ENCODE data around the gene HOXA11. TPM values are rescaled to one million over a fixed set of nuclear protein-coding genes. Genes with fewer than 3 reads are reported as not detected.
A peak's percentile ranks its signal among the peaks of the same experiment; 100 is the strongest.

Gene HOXA11
- total RNA-seq, 4 donors from 2014 or later: 5.1 to 7.9 (median 6.4) TPM

GRCh38 chr7:27171637-27172314 is 13.3 kb downstream of the HOXA11 start:
- in situ Hi-C loops (cut with MboI; ENCODE audit: low sequenced_read_pairs in 4 of 4): loop anchor here in 2 of 4 donors (10.0 to 25.0 kb wide), 2 partner anchors 959 to 1317 kb away; partner anchors contain the start of genes CBX3 (in 1 of the 2) and HNRNPA2B1 (in 1 of the 2)
- intact Hi-C loops (cut with DNase I; ENCODE audit: low total_unique reads): loop anchor here (10.0 kb wide), 1 partner anchor 1497 kb away; no protein-coding TSS in a partner anchor
- DNase-seq: peak; percentile 23 to 46
- Histone ChIP-seq H3K4me3 (peak overlapping the region; percentile 62 to 88 (median 77)), H3K9me3 (no peaks in the 10 kb centered on the region), H3K27me3 (no peaks in the 10 kb centered on the region), H3K36me3 (no peaks in the 10 kb centered on the region), H3K4me1 (peaks cover 9 to 55% of the 10 kb centered on the region in 2 donors), H3K27ac (peak overlapping the region; percentile 90 to 99 (median 95))
- TF ChIP-seq POLR2A (IDR thresholded peaks at IDR 0.05) (peak; percentile 32 to 58), CTCF (IDR thresholded peaks at IDR 0.05 in 4 of 5, conservative IDR thresholded peaks at IDR 0.05 in 1 of 5) (no peak)
- no peak for ATAC-seq

DNA sequence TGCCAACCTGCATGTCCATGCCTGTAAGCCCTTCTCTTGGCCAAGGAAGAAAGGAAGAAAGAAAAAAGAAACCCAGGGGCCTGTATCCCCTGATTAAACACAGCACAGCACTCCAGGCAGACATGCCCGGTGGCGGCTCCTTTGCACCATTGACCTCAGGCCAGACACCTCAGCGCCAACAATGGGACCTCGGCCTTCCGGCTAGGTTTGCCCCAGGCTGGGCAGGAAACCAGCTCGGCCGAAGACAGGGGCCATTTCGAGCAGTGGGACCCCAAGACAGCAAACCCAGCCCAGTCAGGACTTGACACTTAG is 13.8 kb downstream of the HOXA11 start:
- ATAC-seq (no peak), DNase-seq (peak in 1 of 2 donors; percentile 62)
- in situ Hi-C loops (cut with MboI; ENCODE audit: low sequenced_read_pairs in 4 of 4) (loop anchor here in 2 of 4 donors (10.0 to 25.0 kb wide), 2 partner anchors 959 to 1316 kb away; partner anchors contain the start of genes CBX3 (in 1 of the 2) and HNRNPA2B1 (in 1 of the 2)), intact Hi-C loops (cut with DNase I; ENCODE audit: low total_unique reads) (loop anchor here (10.0 kb wide), 1 partner anchor 1496 kb away; no protein-coding TSS in a partner anchor)
- Histone ChIP-seq H3K9me3 (no peaks in the 10 kb centered on the region), H3K27me3 (no peaks in the 10 kb centered on the region), H3K4me1 (peaks cover 4 to 53% of the 10 kb centered on the region in 2 donors), H3K36me3 (no peaks in the 10 kb centered on the region), H3K4me3 (peak overlapping the region; percentile 62 to 88 (median 77)), H3K27ac (peak overlapping the region; percentile 90 to 99 (median 95))
- TF ChIP-seq CTCF (IDR thresholded peaks at IDR 0.05 in 4 of 5, conservative IDR thresholded peaks at IDR 0.05 in 1 of 5) (no peak), POLR2A (IDR thresholded peaks at IDR 0.05) (no peak)

DNA sequence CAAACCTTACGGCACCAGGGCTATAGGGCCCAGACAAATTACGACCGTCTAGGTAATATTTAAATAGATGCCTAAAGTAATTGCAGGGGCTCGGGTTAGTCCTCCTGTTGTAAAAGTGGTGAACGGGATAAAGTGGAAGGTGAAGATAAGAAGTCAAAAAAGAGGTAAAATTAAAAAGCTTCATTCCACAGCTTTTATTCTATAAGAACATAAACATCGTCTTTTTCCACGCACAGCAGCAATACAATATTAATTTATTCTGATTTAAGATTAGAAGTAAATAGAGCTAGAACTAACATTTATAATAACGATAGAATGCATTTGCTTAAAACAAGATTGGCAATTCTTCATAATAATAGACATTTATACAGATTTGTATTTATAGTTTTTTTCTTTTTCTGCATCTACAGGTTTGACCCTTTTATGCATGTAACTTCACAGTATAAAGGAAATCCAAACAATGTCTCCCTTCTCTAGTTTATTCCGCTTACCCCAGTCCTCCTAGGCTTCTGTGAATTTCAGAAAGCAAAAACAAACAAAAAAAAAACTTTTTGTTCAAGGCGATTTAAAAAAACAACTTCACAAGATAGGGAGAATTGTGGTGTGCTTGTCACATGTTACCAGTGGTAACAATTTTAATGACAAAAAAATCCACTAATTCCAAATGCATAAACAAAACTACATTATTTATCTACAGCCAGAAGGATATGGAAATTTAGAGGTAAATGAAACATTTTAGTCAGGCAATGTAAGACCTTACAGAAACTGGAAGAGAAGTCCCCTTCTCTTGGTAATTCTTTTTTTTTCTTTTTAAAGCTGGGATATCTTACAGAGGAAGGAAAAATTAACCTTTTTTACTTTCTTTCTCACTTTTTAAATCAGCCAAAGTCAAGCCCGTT is 14.4 kb downstream of the HOXA11 start:
- Histone ChIP-seq H3K4me1 (peaks cover 4 to 52% of the 10 kb centered on the region in 2 donors), H3K36me3 (no peaks in the 10 kb centered on the region), H3K9me3 (no peaks in the 10 kb centered on the region), H3K4me3 (peak overlapping the region; percentile 62 to 88 (median 77)), H3K27ac (peak overlapping the region; percentile 90 to 99 (median 95)), H3K27me3 (no peaks in the 10 kb centered on the region)
- DNase-seq: no peak
- TF ChIP-seq POLR2A (IDR thresholded peaks at IDR 0.05) (no peak), CTCF (IDR thresholded peaks at IDR 0.05 in 4 of 5, conservative IDR thresholded peaks at IDR 0.05 in 1 of 5) (no peak)
- ATAC-seq: no peak
- intact Hi-C loops (cut with DNase I; ENCODE audit: low total_unique reads): loop anchor here (10.0 kb wide), 1 partner anchor 1496 kb away; no protein-coding TSS in a partner anchor
- in situ Hi-C loops (cut with MboI; ENCODE audit: low sequenced_read_pairs in 4 of 4): loop anchor here in 2 of 4 donors (10.0 to 25.0 kb wide), 2 partner anchors 958 to 1316 kb away; partner anchors contain the start of genes CBX3 (in 1 of the 2) and HNRNPA2B1 (in 1 of the 2)

- DNase-seq: peak in 1 of 2 donors; percentile 25
- no peak for ATAC-seq
- peaks cover 3 to 46% of the 10 kb centered on the region in 2 donors for H3K4me1 ChIP-seq
- no peaks in the 10 kb centered on the region for H3K27me3 ChIP-seq
- in situ Hi-C loops (cut with MboI; ENCODE audit: low sequenced_read_pairs in 4 of 4): loop anchor here in 3 of 4 donors (5.0 to 25.0 kb wide), 4 partner anchors 958 to 1315 kb away; partner anchors contain the start of genes CBX3 (in 1 of the 3) and HNRNPA2B1 (in 1 of the 3)
- intact Hi-C loops (cut with DNase I; ENCODE audit: low total_unique reads): loop anchor here (1.0 to 10.0 kb wide), 4 partner anchors 38 to 1495 kb away; partner anchors contain the start of gene HOXA4
- H3K36me3 ChIP-seq: no peaks in the 10 kb centered on the region
- peak overlapping the region; percentile 90 to 99 (median 95) for H3K27ac ChIP-seq
- peak overlapping the region; percentile 62 to 88 (median 77) for H3K4me3 ChIP-seq
- no peaks in the 10 kb centered on the region for H3K9me3 ChIP-seq
- no peak for TF ChIP-seq CTCF (IDR thresholded peaks at IDR 0.05 in 4 of 5, conservative IDR thresholded peaks at IDR 0.05 in 1 of 5)
- no peak for TF ChIP-seq POLR2A (IDR thresholded peaks at IDR 0.05)
Observed at GRCh38 chr7:27169658-27170425, 15.2 kb downstream of the HOXA11 start.

All from gastrocnemius medialis (tissue), 4 donors.